GM12878 (cell line): ENCODE measurements around the gene TMEM50B.

ENCODE experiments used
- ATF3 ChIP-seq: IDR thresholded peaks from 2 replicates; pipeline ENCODE4 v1.6.1; 2011; ENCODE audit warnings: low read depth, mild to moderate bottlenecking, low read length, moderate library complexity, borderline replicate concordance; ENCODE audit errors: extremely low read depth
- BHLHE40 ChIP-seq, 2 experiments: fragments of 450-650 bp in 1 of 2; IDR thresholded peaks; 2 replicates each; pipeline ENCODE4 v1.6.1; 2011 to 2017; ENCODE audit warnings: low read depth in 2 of 2, borderline replicate concordance in 1 of 2, improper control_type of control experiment in 1 of 2, low read length in 1 of 2, mild to moderate bottlenecking in 1 of 2
- CEBPZ ChIP-seq: fragments of 150-350 bp; IDR thresholded peaks from 2 replicates; pipeline ENCODE4 v1.6.1; 2016; ENCODE audit warnings: low read depth, low read length
- CTCF ChIP-seq, 3 experiments: IDR thresholded peaks in 2 of 3; conservative IDR thresholded peaks in 1 of 3; 2 replicates each; pipeline ENCODE4 v1.5.1; 2011; ENCODE audit warnings: low read depth in 3 of 3, low read length in 3 of 3, mild to moderate bottlenecking in 3 of 3, control low read depth in 2 of 3, moderate library complexity in 2 of 3, inconsistent platforms in 1 of 3, mixed read lengths in 1 of 3; ENCODE audit not compliant: control insufficient read depth in 2 of 3, insufficient read depth in 1 of 3; ENCODE audit errors: extremely low read depth in 1 of 3
- IRF3 ChIP-seq: fragments of 450-650 bp; IDR thresholded peaks from 2 replicates; pipeline ENCODE4 v1.6.1; 2014; ENCODE audit warnings: mild to moderate bottlenecking
- MAX ChIP-seq: IDR thresholded peaks from 2 replicates; pipeline ENCODE4 v1.6.1; 2012; ENCODE audit warnings: low read depth, low read length, improper control_type of control experiment
- NR2F1 ChIP-seq: fragments of 450-650 bp; conservative IDR thresholded peaks from 2 replicates; pipeline ENCODE4 v1.6.1; 2017; ENCODE audit warnings: mild to moderate bottlenecking
- POLR2A ChIP-seq: IDR thresholded peaks from 2 replicates; pipeline ENCODE4 v1.6.1; 2011; ENCODE audit warnings: low read depth, mild to moderate bottlenecking, low read length
- SP1 ChIP-seq: IDR thresholded peaks from one replicate; pipeline ENCODE4 v1.6.1; 2011; ENCODE audit warnings: low read depth, low read length
- SRF ChIP-seq, 2 experiments: IDR thresholded peaks; 2 replicates each; pipeline ENCODE4 v1.6.1; 2011; ENCODE audit warnings: low read depth in 2 of 2, low read length in 2 of 2, mild to moderate bottlenecking in 1 of 2, moderate library complexity in 1 of 2
- ZNF24 ChIP-seq: fragments of 450-650 bp; IDR thresholded peaks from 2 replicates; pipeline ENCODE4 v1.6.1; 2017; ENCODE audit warnings: antibody characterized with exemption, mild to moderate bottlenecking

GRCh38 chr21:33461538-33462250, 18.1 kb downstream of the TMEM50B start:
- TF ChIP-seq CTCF (IDR thresholded peaks at IDR 0.05 in 2 of 3, conservative IDR thresholded peaks at IDR 0.05 in 1 of 3; ENCODE audit: control insufficient read depth in 2 of 3, extremely low read depth in 1 of 3, insufficient read depth in 1 of 3, low read depth in 3 of 3, low read length in 3 of 3) = no peak
- TF ChIP-seq ATF3 = no peak
- no peak for TF ChIP-seq CEBPZ
- no peak for TF ChIP-seq IRF3
- no peak for TF ChIP-seq BHLHE40 (IDR thresholded peaks at IDR 0.05; ENCODE audit: borderline replicate concordance in 1 of 2, low read depth in 2 of 2, low read length in 1 of 2)
- TF ChIP-seq NR2F1 = no peak
- TF ChIP-seq POLR2A = no peak
- TF ChIP-seq MAX = no peak
- TF ChIP-seq SRF (IDR thresholded peaks at IDR 0.05; ENCODE audit: low read depth in 2 of 2, low read length in 2 of 2) = no peak
- TF ChIP-seq SP1 = no peak
- no peak for TF ChIP-seq ZNF24
